Activated T-helper 1 cell treated with anti-CD3 and anti-CD28 coated beads, Interleukin-12 subunit alpha, Interleukin-12 subunit beta, Interleukin-2, Interleukin-4 antibody, amounts not matched to agents 30 ng/mL and 10 ng/mL and 1 ng/mL, durations not matched to agents 14 hours and 24 hours and 36 hours (primary cell): ENCODE measurements around the gene GFY. TPM values are rescaled to one million over a fixed set of nuclear protein-coding genes. Genes with fewer than 3 reads are reported as not detected.
A peak's percentile ranks its signal among the peaks of the same experiment; 100 is the strongest.

Source experiments
- DNase-seq: peaks from one replicate; pipeline ENCODE4 v3.0.0; 2021; ENCODE audit warnings: low spot score
- H3K27ac Mint-ChIP-seq: one replicate; pipeline ENCODE4 v1.8.0; 2021; ENCODE audit warnings: mild to moderate bottlenecking, mixed read lengths
- H3K27me3 Mint-ChIP-seq: one replicate; pipeline ENCODE4 v1.8.0; 2022; ENCODE audit warnings: mild to moderate bottlenecking, moderate library complexity, mixed read lengths; ENCODE audit not compliant: insufficient read depth
- H3K36me3 Mint-ChIP-seq: one replicate; pipeline ENCODE4 v1.8.0; 2021; ENCODE audit warnings: low read depth, mixed read lengths
- H3K4me1 Mint-ChIP-seq: one replicate; pipeline ENCODE4 v1.8.0; 2021; ENCODE audit warnings: low read depth, mixed read lengths
- H3K4me3 Mint-ChIP-seq: one replicate; pipeline ENCODE4 v1.8.0; 2021; ENCODE audit warnings: mild to moderate bottlenecking, moderate library complexity, mixed read lengths
- H3K9me3 Mint-ChIP-seq: one replicate; pipeline ENCODE4 v1.8.0; 2021; ENCODE audit warnings: mixed read lengths
- intact Hi-C: fragments of 100-400 bp; cut with micrococcal nuclease; formaldehyde crosslinking; loops from one replicate; pipeline ENCODE4 v1.15.1; 2024
- total RNA-seq: library from RNA; stranded (reverse); gene quantifications from 2 replicates; pipeline ENCODE4 v1.2.3, GENCODE V29; 2022

The GFY gene
- total RNA-seq, result not detected in 2 replicates

DNA sequence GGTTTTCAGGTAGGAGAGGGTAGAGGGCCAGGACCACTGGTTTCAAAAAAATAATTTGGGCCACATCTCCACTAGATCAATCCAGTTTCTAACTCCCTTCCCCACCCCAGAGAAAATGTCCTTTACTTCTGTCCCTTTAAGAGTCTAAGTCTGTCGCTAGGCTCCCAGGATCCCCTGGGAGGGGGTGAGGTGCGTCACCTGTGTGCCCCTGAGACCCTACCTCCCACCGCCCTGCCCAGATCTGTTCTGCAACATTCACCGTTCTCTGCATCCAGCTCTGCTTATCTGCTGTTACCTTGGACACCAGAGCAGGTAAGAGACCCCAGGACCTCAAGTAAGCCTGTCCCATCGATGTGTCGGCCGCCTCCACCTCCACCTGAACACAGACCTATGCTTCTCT lies at the start of gene GFY:
Gene GFY (plus strand): TSS at position 211 of the 400 bp plus-strand sequence. CDS start 1,043 bp downstream, outside the sequence.
- no peaks in the 10 kb centered on the region for H3K9me3 Mint-ChIP-seq
- no peak for DNase-seq
- H3K36me3 Mint-ChIP-seq, result peaks cover 2% of the 10 kb centered on the region
- intact Hi-C loops, result no loop called here
- peaks cover 86% of the 10 kb centered on the region for H3K27me3 Mint-ChIP-seq
- no peak within 1 kb of the TSS for H3K27ac Mint-ChIP-seq
- no peak within 1 kb of the TSS for H3K4me3 Mint-ChIP-seq
- peaks cover 61% of the 10 kb centered on the region for H3K4me1 Mint-ChIP-seq

GRCh38 chr19:49378512-49378911 lies 46.7 kb upstream of the GFY start:
- Mint-ChIP-seq H3K36me3 (no peaks in the 10 kb centered on the region), H3K27me3 (peaks cover 9% of the 10 kb centered on the region), H3K27ac (no peak overlapping the region), H3K4me3 (no peak overlapping the region), H3K9me3 (peaks cover 7% of the 10 kb centered on the region), H3K4me1 (no peaks in the 10 kb centered on the region)
- no peak for DNase-seq
- intact Hi-C loops, result no loop called here

- H3K27me3 Mint-ChIP-seq, result peaks cover 13% of the 10 kb centered on the region
These were observed 44.8 kb upstream of the GFY start for GRCh38 chr19:49380391-49380790.

DNA sequence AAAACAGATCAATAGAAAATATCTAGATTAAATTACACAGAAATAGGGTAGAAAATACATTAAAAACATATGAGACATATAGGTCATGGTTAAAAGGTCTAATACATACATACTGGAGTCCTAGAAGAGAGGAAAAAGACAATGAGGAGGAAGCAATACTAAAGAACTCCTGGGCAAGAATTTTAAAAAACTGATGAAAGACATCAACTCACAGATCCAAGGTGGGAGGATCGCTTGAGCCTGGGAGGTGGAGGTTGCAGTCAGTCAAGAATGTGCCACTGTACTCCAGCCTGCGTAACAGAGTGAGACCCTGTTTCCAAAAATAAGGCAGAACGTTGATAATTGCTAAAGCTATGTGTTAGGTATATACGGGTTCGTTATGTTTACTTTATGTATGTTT lies 42.5 kb upstream of the GFY start:
- intact Hi-C loops, result no loop called here
- no peak overlapping the region for H3K4me3 Mint-ChIP-seq
- no peaks in the 10 kb centered on the region for H3K36me3 Mint-ChIP-seq
- DNase-seq, result no peak
- peaks cover 13% of the 10 kb centered on the region for H3K27me3 Mint-ChIP-seq
- H3K4me1 Mint-ChIP-seq, result no peaks in the 10 kb centered on the region
- H3K9me3 Mint-ChIP-seq, result peaks cover 10% of the 10 kb centered on the region
- no peak overlapping the region for H3K27ac Mint-ChIP-seq

More at GRCh38 chr19:49380391-49380790, 44.8 kb upstream of the GFY start:
- Mint-ChIP-seq H3K4me3 (no peak overlapping the region), H3K4me1 (no peaks in the 10 kb centered on the region), H3K27ac (no peak overlapping the region), H3K9me3 (peaks cover 10% of the 10 kb centered on the region), H3K36me3 (no peaks in the 10 kb centered on the region)
- no peak for DNase-seq
- intact Hi-C loops, result no loop called here

DNA sequence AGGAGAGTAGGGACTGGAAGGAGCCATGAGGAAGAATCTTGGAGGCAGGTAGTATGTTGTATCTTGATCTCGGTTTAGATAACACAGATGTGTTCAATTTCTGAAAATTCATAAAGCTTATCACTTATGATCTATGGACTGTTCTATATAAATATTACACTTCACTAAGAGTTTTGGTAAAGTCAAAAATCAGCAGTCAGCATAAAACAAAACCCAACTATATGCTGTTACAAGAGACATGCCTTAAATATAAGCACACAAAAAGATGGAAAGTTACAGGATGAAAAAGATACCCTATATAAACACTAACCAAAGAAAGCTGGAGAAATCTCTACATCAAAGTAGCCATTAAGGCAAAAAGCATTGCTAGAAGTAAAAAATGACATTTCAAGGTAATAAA lies 41.6 kb upstream of the GFY start:
- DNase-seq, result no peak
- Mint-ChIP-seq H3K4me3 (no peak overlapping the region), H3K27me3 (peaks cover 12% of the 10 kb centered on the region), H3K27ac (no peak overlapping the region), H3K36me3 (no peaks in the 10 kb centered on the region), H3K4me1 (no peaks in the 10 kb centered on the region), H3K9me3 (peaks cover 10% of the 10 kb centered on the region)
- intact Hi-C loops, result no loop called here

DNA sequence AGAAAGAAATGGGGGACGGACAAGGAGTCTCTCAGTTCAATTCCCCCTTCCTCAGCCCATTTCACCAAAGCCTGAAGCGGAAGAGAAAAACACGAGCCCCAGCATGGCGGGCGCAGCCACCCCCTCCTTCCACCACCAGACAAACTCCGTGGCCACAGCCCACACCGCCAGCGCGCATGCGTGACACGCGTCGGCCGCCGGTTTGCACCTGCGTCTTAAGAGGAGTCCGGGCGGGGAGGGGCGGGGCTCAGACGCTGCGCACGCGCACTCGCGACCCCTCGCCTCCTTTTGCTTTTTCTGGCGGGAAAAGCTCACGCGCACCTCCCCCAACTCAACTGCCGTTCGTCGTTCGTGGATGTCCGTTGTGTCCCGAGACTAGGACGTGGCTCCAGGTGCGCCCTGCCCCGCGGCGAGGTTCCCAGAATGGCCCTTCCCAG lies 37.2 kb upstream of the GFY start, which contains the start of gene KASH5:
Gene KASH5 (plus strand): TSS at position 314 of the 437 bp plus-strand sequence. CDS start 2,635 bp downstream, outside the sequence.
- Mint-ChIP-seq H3K27ac (no peak within 1 kb of the TSS), H3K27me3 (peaks cover 8% of the 10 kb centered on the region), H3K36me3 (no peaks in the 10 kb centered on the region), H3K4me3 (no peak within 1 kb of the TSS), H3K9me3 (peaks cover 4% of the 10 kb centered on the region), H3K4me1 (peaks cover 12% of the 10 kb centered on the region)
- DNase-seq, result peak; percentile 62
- intact Hi-C loops, result no loop called here

DNA sequence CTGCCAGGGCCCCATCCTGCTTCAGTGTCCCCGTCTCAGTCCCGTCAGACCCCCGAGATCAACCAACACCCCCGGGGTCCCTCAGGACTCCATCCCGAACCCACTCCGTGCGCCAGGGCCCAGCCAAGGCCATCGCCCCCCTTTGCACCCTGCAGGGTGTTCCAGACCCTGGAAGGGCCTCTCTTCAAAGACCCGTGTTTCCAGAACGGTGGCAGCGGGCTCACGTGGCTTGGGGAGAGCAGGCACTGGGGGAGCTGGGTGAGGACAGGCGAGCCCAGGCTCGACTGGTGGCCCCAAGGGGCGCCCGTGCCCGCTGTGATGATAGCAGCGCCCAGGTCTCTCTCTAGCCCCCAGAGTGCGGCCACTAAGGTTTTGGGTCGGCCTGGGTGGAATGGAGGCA lies 35.8 kb upstream of the GFY start:
- Mint-ChIP-seq H3K27ac (no peak overlapping the region), H3K4me3 (no peak overlapping the region), H3K4me1 (peaks cover 12% of the 10 kb centered on the region), H3K27me3 (peaks cover 3% of the 10 kb centered on the region), H3K9me3 (no peaks in the 10 kb centered on the region), H3K36me3 (no peaks in the 10 kb centered on the region)
- DNase-seq, result no peak
- intact Hi-C loops, result no loop called here

DNA sequence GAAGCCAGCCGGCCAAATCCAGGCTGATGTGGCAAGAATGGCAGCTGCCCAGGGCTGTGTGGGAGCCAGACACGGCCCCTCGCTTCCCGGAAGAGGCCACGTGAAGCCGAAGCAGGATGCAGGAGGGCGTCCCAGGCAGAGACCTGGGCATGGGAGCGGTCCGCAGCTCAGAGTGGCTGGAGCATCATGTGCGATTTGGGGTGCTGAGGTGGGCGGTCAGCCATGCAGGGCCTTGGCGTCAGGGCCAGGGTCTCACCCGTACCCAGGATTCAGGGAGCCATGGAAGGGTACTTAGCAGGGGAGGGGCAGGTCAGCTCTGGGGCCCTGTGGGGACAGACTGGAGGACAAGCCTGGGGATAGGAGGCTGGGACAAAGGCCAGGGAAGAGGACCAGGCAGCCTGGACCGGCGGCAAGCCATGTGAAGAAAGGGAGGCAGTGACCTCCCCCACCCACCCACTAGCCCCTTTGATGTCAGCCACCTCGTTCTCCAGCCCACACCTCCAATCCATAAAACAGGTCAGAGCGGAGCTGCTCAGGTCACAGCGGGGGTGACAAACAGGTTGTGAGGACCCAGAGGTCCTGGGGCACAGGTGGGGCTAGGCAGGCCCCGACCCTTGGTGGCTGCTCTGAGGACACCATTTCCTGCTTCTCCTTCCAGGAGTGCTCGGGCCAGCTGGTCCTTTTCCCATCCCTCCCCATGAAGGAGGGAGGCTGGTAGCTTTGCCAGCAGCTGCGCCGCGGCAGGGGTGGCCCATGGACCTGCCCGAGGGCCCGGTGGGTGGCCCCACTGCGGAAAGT lies 34.9 kb upstream of the GFY start:
- intact Hi-C loops, result no loop called here
- no peak overlapping the region for H3K4me3 Mint-ChIP-seq

GRCh38 chr19:49390929-49391359 lies 34.2 kb upstream of the GFY start:
- H3K27me3 Mint-ChIP-seq, result peaks cover 3% of the 10 kb centered on the region
- no peaks in the 10 kb centered on the region for H3K36me3 Mint-ChIP-seq
- intact Hi-C loops, result no loop called here
- no peak overlapping the region for H3K4me3 Mint-ChIP-seq
- H3K9me3 Mint-ChIP-seq, result no peaks in the 10 kb centered on the region
- DNase-seq, result no peak
- H3K4me1 Mint-ChIP-seq, result peaks cover 12% of the 10 kb centered on the region
- no peak overlapping the region for H3K27ac Mint-ChIP-seq

More for the DNA sequence above, 34.9 kb upstream of the GFY start:
- Mint-ChIP-seq H3K27me3 (peaks cover 3% of the 10 kb centered on the region), H3K4me1 (peaks cover 12% of the 10 kb centered on the region), H3K27ac (no peak overlapping the region), H3K9me3 (no peaks in the 10 kb centered on the region), H3K36me3 (no peaks in the 10 kb centered on the region)
- DNase-seq, result no peak

- Mint-ChIP-seq H3K4me3 (no peak overlapping the region), H3K27me3 (peaks cover 3% of the 10 kb centered on the region), H3K4me1 (peaks cover 12% of the 10 kb centered on the region), H3K9me3 (no peaks in the 10 kb centered on the region), H3K27ac (peak overlapping the region; percentile 5), H3K36me3 (no peaks in the 10 kb centered on the region)
- intact Hi-C loops, result loop anchor here (1.0 to 2.0 kb wide), 6 partner anchors 16 to 155 kb away; no protein-coding TSS in a partner anchor
- peak; percentile 71 for DNase-seq
These were observed 33.4 kb upstream of the GFY start for GRCh38 chr19:49391581-49392399.

DNA sequence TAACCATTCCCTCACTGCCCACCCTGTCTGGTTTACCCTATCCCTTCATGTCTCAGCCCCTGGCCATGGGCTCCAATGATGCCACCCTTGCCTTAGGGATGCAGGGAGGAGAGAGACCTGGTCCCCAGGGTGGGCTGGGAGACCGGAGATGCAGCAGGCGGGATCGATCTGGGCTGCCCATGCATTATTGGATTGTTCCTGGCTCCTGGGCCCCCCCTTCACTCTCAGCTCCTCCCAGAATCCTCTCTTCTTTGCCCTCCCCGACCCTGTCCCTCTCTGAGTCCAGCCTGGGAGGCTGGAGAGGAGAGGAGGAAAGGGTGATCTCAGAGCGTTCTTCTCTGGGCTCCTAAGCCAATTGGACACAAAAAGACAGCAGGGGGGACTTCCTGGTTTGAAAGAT lies 31.3 kb upstream of the GFY start:
- intact Hi-C loops, result loop anchor here (2.0 kb wide), 1 partner anchor 153 kb away; no protein-coding TSS in a partner anchor

GRCh38 chr19:49395581-49396407 lies 29.4 kb upstream of the GFY start:
- no peak for DNase-seq
- intact Hi-C loops, result no loop called here
- no peak overlapping the region for H3K4me3 Mint-ChIP-seq
- no peaks in the 10 kb centered on the region for H3K9me3 Mint-ChIP-seq
- no peaks in the 10 kb centered on the region for H3K36me3 Mint-ChIP-seq
- H3K4me1 Mint-ChIP-seq, result peaks cover 12% of the 10 kb centered on the region
- no peak overlapping the region for H3K27ac Mint-ChIP-seq
- peaks cover 12% of the 10 kb centered on the region for H3K27me3 Mint-ChIP-seq

More for the DNA sequence above, 31.3 kb upstream of the GFY start:
- H3K4me3 Mint-ChIP-seq, result no peak overlapping the region
- H3K36me3 Mint-ChIP-seq, result no peaks in the 10 kb centered on the region
- H3K27ac Mint-ChIP-seq, result no peak overlapping the region
- peaks cover 12% of the 10 kb centered on the region for H3K4me1 Mint-ChIP-seq
- no peak for DNase-seq
- H3K9me3 Mint-ChIP-seq, result no peaks in the 10 kb centered on the region
- H3K27me3 Mint-ChIP-seq, result peaks cover 10% of the 10 kb centered on the region
